Thoracic aorta (tissue), 2 donors: ENCODE data around the gene R3HDM1. TPM values are rescaled to one million over a fixed set of nuclear protein-coding genes. Genes with fewer than 3 reads are reported as not detected.

Experiments
- ATAC-seq: fragments of 150-250 bp; one replicate; pipeline ENCODE4 v1.8.0; 2017; ENCODE audit warnings: low read depth; ENCODE audit not compliant: insufficient number of reproducible peaks, low FRiP score
- DNase-seq: peaks from one replicate; pipeline ENCODE4 v3.0.0-alpha.2; 2020; ENCODE audit warnings: low spot score
- H3K27ac ChIP-seq, 2 donors: fragments of 200-600 bp; sonication (generic); 1 replicate in 1 of 2; 2 replicates in 1 of 2; pipeline ENCODE4 v1.5.1; 2016; ENCODE audit warnings: mild to moderate bottlenecking in 2 of 2, moderate library complexity in 2 of 2
- H3K27me3 ChIP-seq: fragments of 200-600 bp; sonication (generic); replicated peaks from 2 replicates; pipeline ENCODE4 v1.6.0; 2016; ENCODE audit warnings: mild to moderate bottlenecking; ENCODE audit not compliant: insufficient read depth
- H3K36me3 ChIP-seq: fragments of 200-600 bp; sonication (generic); one replicate; pipeline ENCODE4 v1.5.1; 2016
- H3K4me1 ChIP-seq, 2 donors: fragments of 200-600 bp; sonication (generic); 1 replicate in 1 of 2; 2 replicates in 1 of 2; pipeline versions ENCODE4 v1.5.1 to v1.6.0; 2016; ENCODE audit warnings: low read depth in 2 of 2, mild to moderate bottlenecking in 1 of 2; ENCODE audit not compliant: control insufficient read depth in 1 of 2
- H3K4me3 ChIP-seq: fragments of 200-600 bp; sonication (generic); 2 replicates; pipeline ENCODE4 v1.5.1; 2016; ENCODE audit warnings: mild to moderate bottlenecking
- H3K9me3 ChIP-seq: fragments of 200-600 bp; sonication (generic); 2 replicates; pipeline ENCODE4 v1.5.1; 2016
- CTCF ChIP-seq: fragments of 200-600 bp; sonication (generic); IDR thresholded peaks from one replicate; pipeline ENCODE4 v1.5.1; 2019; ENCODE audit warnings: antibody characterized with exemption
- total RNA-seq, 2 donors: library from RNA; depleted of rRNA; stranded (reverse); fragments of >200 nt; gene quantifications; one replicate each; pipeline versions ENCODE4 v1.1.0 to v1.2.3, GENCODE V29; 2016

The R3HDM1 gene
- total RNA-seq, 2 donors from 2014 or later, result 29.8 to 76.6 TPM

GRCh38 chr2:135582383-135582782, 51.1 kb downstream of the R3HDM1 start:
- Histone ChIP-seq H3K36me3 (no peaks in the 10 kb centered on the region), H3K9me3 (no peaks in the 10 kb centered on the region), H3K27ac (no peak overlapping the region), H3K4me1 (peaks cover 0 to 4% of the 10 kb centered on the region in 2 donors), H3K27me3 (no peaks in the 10 kb centered on the region), H3K4me3 (no peak overlapping the region)
- ATAC-seq (no peak), DNase-seq (no peak)
- no peak for TF ChIP-seq CTCF

GRCh38 chr2:135585586-135585985, 54.3 kb downstream of the R3HDM1 start:
- Histone ChIP-seq H3K4me1 (peaks cover 0 to 4% of the 10 kb centered on the region in 2 donors), H3K27ac (no peak overlapping the region), H3K27me3 (no peaks in the 10 kb centered on the region), H3K36me3 (no peaks in the 10 kb centered on the region), H3K9me3 (no peaks in the 10 kb centered on the region), H3K4me3 (no peak overlapping the region)
- no peak for ATAC-seq
- DNase-seq, result no peak
- TF ChIP-seq CTCF, result no peak

GRCh38 chr2:135586148-135586547, 54.9 kb downstream of the R3HDM1 start:
- Histone ChIP-seq H3K27me3 (no peaks in the 10 kb centered on the region), H3K36me3 (no peaks in the 10 kb centered on the region), H3K4me1 (peaks cover 0 to 4% of the 10 kb centered on the region in 2 donors), H3K27ac (no peak overlapping the region), H3K4me3 (no peak overlapping the region), H3K9me3 (no peaks in the 10 kb centered on the region)
- DNase-seq, result no peak
- no peak for ATAC-seq
- no peak for TF ChIP-seq CTCF

GRCh38 chr2:135587958-135588357, 56.7 kb downstream of the R3HDM1 start:
- Histone ChIP-seq H3K9me3 (peaks cover 4% of the 10 kb centered on the region), H3K27ac (no peak overlapping the region), H3K36me3 (no peaks in the 10 kb centered on the region), H3K4me1 (peaks cover 0 to 4% of the 10 kb centered on the region in 2 donors), H3K27me3 (no peaks in the 10 kb centered on the region), H3K4me3 (no peak overlapping the region)
- ATAC-seq, result no peak
- no peak for TF ChIP-seq CTCF
- DNase-seq, result no peak

GRCh38 chr2:135590619-135591260, 59.5 kb downstream of the R3HDM1 start:
- Histone ChIP-seq H3K9me3 (peaks cover 4% of the 10 kb centered on the region), H3K4me3 (no peak overlapping the region), H3K27ac (no peak overlapping the region), H3K36me3 (no peaks in the 10 kb centered on the region), H3K4me1 (no peaks in the 10 kb centered on the region), H3K27me3 (no peaks in the 10 kb centered on the region)
- DNase-seq (no peak), ATAC-seq (no peak)
- no peak for TF ChIP-seq CTCF
